Measurements from ENCODE around the gene YPEL3. TPM values are rescaled to one million over a fixed set of nuclear protein-coding genes. Genes with fewer than 3 reads are reported as not detected.

YPEL3 gene
- total RNA-seq, 1 donor from 2014 or later: 75.8 TPM

GRCh38 chr16:30063278-30063892, 32.6 kb downstream of the YPEL3 start:
- POLR2A ChIA-PET: interaction anchor here (0.6 to 4.8 kb wide), 7 partner anchors 11 to 894 kb away, joined by 3 to 75 read pairs (median 5); partner anchors contain the start of genes CORO1A, PPP4C and SETD1A
- DNase-seq (no peak), ATAC-seq (ENCODE audit: low read depth) (no peak)
- CTCF ChIA-PET: interaction anchor here (0.9 to 1.1 kb wide), 3 partner anchors 10 to 29 kb away, joined by 3 to 6 read pairs (median 3); partner anchors contain the start of gene TBX6
- Mint-ChIP-seq H3K4me1 (peaks cover 26% of the 10 kb centered on the region), H3K27me3 (no peaks in the 10 kb centered on the region), H3K27ac (peak overlapping the region; percentile 99), H3K36me3 (ENCODE audit: low read depth) (peaks cover 20% of the 10 kb centered on the region), H3K9me3 (no peaks in the 10 kb centered on the region), H3K4me3 (peak overlapping the region; percentile 99)
- TF ChIP-seq, protein P1, sequence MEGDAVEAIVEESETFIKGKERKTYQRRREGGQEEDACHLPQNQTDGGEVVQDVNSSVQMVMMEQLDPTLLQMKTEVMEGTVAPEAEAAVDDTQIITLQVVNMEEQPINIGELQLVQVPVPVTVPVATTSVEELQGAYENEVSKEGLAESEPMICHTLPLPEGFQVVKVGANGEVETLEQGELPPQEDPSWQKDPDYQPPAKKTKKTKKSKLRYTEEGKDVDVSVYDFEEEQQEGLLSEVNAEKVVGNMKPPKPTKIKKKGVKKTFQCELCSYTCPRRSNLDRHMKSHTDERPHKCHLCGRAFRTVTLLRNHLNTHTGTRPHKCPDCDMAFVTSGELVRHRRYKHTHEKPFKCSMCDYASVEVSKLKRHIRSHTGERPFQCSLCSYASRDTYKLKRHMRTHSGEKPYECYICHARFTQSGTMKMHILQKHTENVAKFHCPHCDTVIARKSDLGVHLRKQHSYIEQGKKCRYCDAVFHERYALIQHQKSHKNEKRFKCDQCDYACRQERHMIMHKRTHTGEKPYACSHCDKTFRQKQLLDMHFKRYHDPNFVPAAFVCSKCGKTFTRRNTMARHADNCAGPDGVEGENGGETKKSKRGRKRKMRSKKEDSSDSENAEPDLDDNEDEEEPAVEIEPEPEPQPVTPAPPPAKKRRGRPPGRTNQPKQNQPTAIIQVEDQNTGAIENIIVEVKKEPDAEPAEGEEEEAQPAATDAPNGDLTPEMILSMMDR (IDR thresholded peaks at IDR 0.05): no peak
- intact Hi-C loops (cut with micrococcal nuclease): loop anchor here (10.0 kb wide), 2 partner anchors 341 to 591 kb away; partner anchors contain the start of genes FBRS, PRR14 and ZNF771

DNA sequence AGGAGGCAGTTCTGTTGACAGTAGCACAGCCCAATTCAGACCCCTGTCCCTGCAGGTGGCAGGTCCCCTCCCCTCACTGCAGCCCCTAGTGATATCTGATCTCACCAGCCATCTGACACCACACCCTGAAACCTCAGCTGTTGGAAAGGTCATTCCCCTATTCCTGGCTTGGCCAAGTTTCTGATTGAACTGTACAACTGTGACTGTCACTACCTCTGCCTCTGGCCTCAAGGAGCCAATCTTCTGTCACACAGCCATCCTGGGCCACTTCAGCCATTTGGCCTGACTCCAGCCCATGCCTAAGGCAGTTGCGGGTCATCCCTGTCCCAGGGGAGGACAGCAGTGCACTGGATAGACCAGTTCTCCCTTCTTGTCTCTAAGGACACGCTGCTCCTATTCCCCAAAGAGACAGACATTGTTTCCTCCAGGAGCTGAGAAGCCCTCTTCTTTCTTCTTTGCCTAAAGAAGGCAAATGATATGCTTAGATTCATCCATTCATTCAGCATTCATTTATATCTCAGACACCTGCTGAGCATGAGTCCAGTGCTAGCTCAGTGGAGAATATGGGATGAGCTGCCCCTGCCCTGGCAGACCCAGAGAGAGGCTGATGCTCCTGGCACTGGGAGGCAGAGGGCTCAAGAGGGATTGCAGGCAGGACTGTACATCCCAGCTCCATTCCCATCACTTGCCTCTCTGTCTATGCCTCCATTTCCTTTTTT, 35.0 kb downstream of the YPEL3 start:
- no peak overlapping the region for H3K4me3 Mint-ChIP-seq
- TF ChIP-seq, protein P1 (IDR thresholded peaks at IDR 0.05): no peak

DNA sequence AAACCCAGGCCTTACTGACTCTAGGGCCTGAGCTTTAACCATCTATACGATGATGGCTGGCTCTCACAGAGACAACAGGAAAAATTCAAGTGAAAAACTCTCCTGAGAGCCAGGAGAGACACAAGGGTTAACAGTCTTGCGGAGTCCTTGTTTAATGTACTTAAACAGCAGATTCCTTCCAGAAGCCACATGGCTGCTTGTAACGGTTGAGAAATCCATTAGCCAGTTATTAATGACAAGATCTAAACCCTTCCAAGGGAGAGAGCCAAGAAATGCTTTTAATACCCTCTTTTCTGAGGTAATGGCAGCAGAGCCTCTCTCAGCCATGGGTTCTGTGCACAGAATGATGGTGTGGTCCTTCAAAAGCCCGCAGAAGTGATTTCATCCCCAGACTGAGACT, 35.7 kb downstream of the YPEL3 start:
- H3K36me3 Mint-ChIP-seq (ENCODE audit: low read depth): peaks cover 5% of the 10 kb centered on the region
- TF ChIP-seq, protein P1 (IDR thresholded peaks at IDR 0.05): no peak
- H3K27ac Mint-ChIP-seq: no peak overlapping the region
- H3K4me1 Mint-ChIP-seq: peaks cover 9% of the 10 kb centered on the region
- H3K4me3 Mint-ChIP-seq: no peak overlapping the region
- intact Hi-C loops (cut with micrococcal nuclease): loop anchor here (10.0 kb wide), 2 partner anchors 344 to 594 kb away; partner anchors contain the start of genes FBRS, PRR14 and ZNF771
- DNase-seq (no peak), ATAC-seq (ENCODE audit: low read depth) (no peak)
- POLR2A ChIA-PET: interaction anchor here (0.6 kb wide), 1 partner anchor 1729 kb away, joined by 6 read pairs; no protein-coding TSS in a partner anchor
- H3K9me3 Mint-ChIP-seq: no peaks in the 10 kb centered on the region
- CTCF ChIA-PET: no interaction called here
- H3K27me3 Mint-ChIP-seq: no peaks in the 10 kb centered on the region

More for the DNA sequence above, 35.0 kb downstream of the YPEL3 start:
- DNase-seq: no peak
- intact Hi-C loops (cut with micrococcal nuclease): loop anchor here (10.0 kb wide), 2 partner anchors 344 to 594 kb away; partner anchors contain the start of genes FBRS, PRR14 and ZNF771
- Mint-ChIP-seq H3K4me1 (peaks cover 9% of the 10 kb centered on the region), H3K36me3 (ENCODE audit: low read depth) (peaks cover 5% of the 10 kb centered on the region), H3K9me3 (no peaks in the 10 kb centered on the region), H3K27ac (no peak overlapping the region), H3K27me3 (no peaks in the 10 kb centered on the region)
- no peak for ATAC-seq (ENCODE audit: low read depth)
- ChIA-PET CTCF (interaction anchor here (0.6 kb wide), 1 partner anchor 124 kb away, joined by 3 read pairs; no protein-coding TSS in a partner anchor), POLR2A (interaction anchor here (0.6 to 1.2 kb wide), 3 partner anchors 8 to 599 kb away, joined by 5 to 7 read pairs (median 6); a partner anchor contains a TSS)

DNA sequence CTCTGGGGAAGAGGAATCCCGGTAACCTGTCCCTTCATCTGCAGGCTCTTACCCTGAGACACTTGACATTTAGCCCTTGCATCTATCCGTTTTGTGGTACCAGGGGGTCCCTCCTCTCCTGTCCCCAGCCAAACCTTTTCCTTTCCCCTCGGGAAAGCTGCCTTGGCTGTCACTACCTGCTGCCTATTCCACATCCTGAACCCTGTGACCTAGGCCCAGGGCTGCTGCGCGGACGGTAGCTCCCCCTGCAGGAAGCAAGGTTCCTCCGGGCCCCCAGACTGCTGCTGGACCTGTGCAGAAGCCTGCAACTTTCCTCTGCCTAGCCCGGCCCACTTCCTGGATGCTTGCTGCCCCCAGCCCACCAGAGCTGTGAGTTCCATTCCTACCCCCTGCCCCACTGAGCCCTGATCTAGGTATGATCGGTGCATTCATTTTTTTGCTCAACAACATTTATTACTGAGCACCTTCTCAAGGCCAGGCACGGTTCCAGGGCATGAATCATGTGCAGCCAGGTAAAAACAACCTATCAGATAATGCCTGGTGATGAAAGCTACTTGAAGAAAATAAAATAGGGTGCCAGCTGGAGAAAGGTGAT, 41.0 kb downstream of the YPEL3 start:
- Mint-ChIP-seq H3K27me3 (no peaks in the 10 kb centered on the region), H3K4me1 (peaks cover 9% of the 10 kb centered on the region), H3K9me3 (no peaks in the 10 kb centered on the region), H3K4me3 (peak overlapping the region; percentile 16), H3K27ac (no peak overlapping the region), H3K36me3 (ENCODE audit: low read depth) (no peaks in the 10 kb centered on the region)
- ChIA-PET CTCF (interaction anchor here (1.2 to 1.3 kb wide), 2 partner anchors 10 to 37 kb away, joined by 3 read pairs; partner anchors contain the start of genes ALDOA and TBX6), POLR2A (interaction anchor here (1.4 kb wide), 2 partner anchors 10 to 29 kb away, joined by 3 to 8 read pairs; partner anchors contain the start of gene ALDOA)
- TF ChIP-seq, protein P1 (IDR thresholded peaks at IDR 0.05): no peak
- ATAC-seq (ENCODE audit: low read depth) (peak; percentile 38), DNase-seq (no peak)
- intact Hi-C loops (cut with micrococcal nuclease): no loop called here
